IPS DF 4.7 (cell line): ENCODE measurements around the gene PDPR.
"Not testable (repeated sequence)": the region's sequence is repeated elsewhere in the genome, so short reads cannot be mapped to it uniquely, and the experiment has no call there.

Source experiments
- DNase-seq: peaks from one replicate; pipeline ENCODE4 v3.0.0-alpha.2; 2013; ENCODE audit warnings: low spot score; ENCODE audit errors: extremely low read depth

Gene PDPR

GRCh38 chr16:70160821-70161220 is 46.7 kb downstream of the PDPR start:
- no peak for DNase-seq

- DNase-seq, result no peak
Observed at GRCh38 chr16:70161350-70161749, 47.2 kb downstream of the PDPR start.

DNA sequence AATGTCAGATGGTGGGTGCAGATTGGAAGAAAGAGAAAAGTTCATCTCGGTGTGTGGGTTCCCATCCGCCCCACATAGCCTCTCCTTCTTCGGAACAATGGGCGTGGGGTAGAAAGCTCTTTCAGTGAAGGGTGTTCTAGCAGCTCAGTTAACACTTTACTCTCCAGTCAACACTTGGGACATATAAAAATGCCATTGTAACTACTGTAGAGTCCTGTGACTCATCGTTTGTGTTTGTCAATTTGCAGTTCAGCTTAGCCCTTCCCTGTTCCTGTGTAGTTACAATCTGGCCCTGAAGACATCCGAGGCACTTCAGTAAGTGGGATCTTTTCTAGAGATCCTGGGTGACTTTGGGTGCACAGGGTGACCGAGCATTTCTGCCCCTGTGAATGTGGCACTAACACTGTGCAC is 47.9 kb downstream of the PDPR start:
- no peak for DNase-seq

DNA sequence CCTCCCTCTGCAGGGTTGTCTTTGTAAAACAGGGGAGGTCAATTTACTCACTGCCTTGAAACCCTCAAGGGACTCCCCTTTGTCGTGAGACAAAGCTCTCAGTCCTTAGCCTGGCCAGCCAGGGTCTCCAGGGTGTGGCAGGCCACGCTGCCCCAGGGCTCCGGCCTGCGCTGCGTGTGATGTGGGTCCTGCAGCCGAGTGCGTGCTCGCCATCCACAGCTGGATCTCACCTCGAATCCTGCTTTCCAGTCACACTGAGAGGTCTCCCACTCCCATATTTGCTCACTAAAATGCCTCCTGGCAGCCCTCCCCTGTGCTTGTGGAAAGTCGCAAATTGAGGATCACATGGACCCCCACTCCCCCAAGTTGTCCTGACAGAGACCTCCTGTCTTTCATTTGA is 49.5 kb downstream of the PDPR start:
- DNase-seq, result no peak

GRCh38 chr16:70166688-70167087 is 52.6 kb downstream of the PDPR start:
- not testable (repeated sequence) for DNase-seq

DNA sequence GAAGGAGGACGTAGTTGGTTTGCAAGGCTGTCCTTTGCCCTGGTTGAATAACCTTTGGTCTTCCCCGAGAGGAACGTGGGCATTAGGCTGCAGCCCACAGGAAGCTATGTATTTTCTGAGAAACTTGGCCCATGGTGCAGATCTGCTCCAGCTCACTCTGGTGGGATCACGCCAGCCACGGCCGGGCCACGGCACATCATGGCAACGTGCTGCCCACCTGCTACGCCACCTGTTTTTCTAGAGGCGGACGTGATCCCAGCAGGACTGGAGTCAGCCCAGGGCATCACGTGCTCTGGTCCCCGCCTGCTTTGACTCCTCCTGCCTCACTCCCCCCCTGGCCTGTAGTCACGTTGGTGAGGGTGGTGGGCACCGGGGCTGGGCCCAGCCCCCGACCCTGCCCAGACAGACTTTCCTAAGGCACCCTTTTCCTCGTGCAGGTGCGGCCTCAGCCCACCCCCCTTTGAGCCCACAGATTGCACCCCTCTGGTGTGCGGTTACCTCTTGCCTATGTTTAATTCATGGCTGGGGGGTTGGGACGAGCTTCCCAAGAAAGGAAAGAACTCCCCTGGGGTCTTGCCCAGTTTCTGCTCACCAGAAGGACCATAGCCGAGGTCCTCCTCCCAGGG is 59.2 kb downstream of the PDPR start, which contains the start of gene CLEC18C:
Gene CLEC18C, plus strand, starts transcription at position 576 of the 626 bp plus-strand sequence. CDS start 492 bp downstream, outside the sequence.
- not testable (repeated sequence) for DNase-seq

DNA sequence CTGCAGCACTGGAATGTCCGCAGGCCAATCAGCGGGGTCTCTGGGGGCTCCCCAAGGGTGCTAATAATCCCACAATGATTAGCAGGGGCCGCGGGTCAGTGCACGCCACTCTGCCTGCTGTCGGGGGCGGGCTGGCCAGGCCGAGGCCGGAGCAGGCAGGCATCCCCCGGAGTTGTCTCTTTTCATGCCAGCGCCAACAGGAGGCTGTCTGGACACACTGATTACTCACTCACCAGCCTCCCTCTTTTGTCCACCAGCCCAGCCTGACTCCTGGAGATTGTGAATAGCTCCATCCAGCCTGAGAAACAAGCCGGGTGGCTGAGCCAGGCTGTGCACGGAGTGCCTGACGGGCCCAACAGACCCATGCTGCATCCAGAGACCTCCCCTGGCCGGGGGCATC is 59.8 kb downstream of the PDPR start:
- DNase-seq, result not testable (repeated sequence)

GRCh38 chr16:70174387-70174932 is 60.3 kb downstream of the PDPR start:
- DNase-seq, result not testable (repeated sequence)

DNA sequence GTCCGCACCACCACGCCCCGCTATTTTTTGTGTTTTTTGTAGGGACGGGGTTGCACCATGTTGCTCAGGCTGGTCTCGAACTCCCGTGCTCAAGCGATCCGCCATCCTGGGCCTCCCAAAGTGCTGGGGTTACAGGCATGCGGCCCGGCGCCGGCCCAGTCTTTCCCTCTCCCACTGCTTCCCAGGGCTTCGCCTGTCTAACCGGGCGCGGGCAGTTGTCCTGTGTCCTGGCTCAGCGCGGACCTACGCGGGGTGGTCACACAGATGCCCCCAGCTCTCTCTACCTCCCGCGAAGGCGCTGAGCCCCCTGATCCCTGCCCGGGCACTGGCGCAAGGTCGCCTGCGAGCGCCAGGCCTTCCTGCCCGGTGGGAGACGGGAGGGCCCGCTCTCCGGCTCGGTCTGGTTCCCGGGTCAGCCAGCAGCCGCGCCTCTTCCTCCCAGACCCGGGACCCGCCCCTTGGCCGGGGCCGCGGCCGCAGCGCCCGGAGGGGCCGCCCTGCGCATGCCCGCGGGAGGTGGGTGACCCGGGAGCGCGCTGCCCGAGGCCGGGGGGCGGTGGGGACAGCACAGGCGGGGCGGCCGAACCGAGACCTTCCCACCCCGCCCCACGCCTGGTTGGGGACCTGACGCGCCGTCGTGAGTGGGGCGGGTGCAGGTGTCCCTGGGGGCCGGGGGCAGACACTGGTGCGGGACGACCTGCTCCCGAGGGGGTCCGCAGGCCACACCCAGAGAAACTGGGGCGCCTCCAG is 73.9 kb downstream of the PDPR start:
- DNase-seq, result not testable (repeated sequence)

- DNase-seq, result not testable (repeated sequence)
Observed at GRCh38 chr16:70188608-70188915, 74.4 kb downstream of the PDPR start.

DNA sequence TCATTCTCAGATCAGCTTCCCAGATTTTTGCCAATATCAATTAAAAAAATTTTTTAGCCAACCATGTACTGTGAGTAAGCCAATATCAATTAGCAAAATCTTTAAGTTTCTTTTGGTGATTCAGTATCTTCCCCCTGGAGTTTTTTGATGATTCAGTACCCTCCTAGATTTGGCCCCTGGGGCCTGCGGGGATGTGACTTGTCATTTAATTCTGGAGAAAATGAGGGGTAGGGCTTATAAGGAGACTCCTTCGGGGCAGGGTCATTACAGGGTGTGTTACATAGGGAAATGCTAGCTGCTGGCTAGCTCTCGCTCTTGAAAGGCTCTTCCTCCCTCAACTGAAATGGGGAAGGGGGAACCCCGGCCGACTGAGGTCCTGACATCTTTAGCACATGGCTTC is 76.4 kb downstream of the PDPR start:
- DNase-seq, result not testable (repeated sequence)

DNA sequence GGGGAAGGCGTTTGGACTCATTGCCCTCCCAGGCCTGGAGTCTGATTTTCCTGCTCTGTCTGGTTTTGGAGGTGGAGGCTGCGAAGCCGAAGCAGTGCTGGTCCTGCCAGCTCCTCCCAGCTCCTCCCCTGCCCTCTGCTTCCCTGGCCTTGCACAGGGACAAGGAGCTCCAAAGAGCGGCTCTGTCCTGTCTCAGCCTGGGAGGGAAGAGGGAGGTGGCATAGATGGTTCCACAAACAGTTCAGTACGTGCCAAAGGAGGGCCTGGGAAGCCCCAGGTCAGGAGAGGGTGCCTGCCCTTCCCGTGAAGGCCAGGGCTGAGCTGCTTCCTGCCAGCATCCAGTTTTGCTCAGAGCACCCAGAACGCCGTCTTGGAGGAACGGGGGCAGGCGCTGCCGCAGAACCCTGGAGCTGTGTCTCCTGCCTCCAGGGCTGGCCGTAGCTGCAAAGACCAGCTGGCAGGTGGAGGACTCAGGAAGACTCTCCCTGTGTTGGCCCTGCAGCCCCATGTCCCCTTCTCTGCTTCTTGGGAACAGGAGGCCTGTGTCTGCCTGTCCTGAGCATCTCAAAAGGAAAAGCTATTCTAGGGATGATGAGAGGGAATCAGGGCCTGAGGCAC is 82.7 kb downstream of the PDPR start:
- DNase-seq, result not testable (repeated sequence)

GRCh38 chr16:70197611-70198010 is 83.5 kb downstream of the PDPR start:
- DNase-seq, result not testable (repeated sequence)

DNA sequence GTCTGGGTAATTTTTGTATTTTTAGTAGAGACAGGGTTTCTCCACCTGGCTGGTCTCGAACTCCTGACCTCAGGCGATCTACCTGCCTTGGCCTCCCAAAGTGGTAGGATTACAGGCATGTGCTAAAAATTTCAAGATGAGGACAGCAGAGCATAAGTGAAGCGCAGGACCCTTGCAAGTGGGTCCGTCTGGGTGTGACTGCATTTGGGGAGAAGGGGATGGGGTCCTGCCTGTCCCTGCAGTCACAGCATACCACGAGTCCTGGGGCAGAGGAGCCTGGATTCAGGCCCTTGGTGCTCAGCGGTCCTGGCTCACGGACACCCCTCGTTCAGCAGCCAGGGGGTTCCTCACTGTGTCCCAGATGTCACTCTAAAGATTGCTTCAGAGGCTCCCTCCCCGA is 84.1 kb downstream of the PDPR start:
- not testable (repeated sequence) for DNase-seq

DNA sequence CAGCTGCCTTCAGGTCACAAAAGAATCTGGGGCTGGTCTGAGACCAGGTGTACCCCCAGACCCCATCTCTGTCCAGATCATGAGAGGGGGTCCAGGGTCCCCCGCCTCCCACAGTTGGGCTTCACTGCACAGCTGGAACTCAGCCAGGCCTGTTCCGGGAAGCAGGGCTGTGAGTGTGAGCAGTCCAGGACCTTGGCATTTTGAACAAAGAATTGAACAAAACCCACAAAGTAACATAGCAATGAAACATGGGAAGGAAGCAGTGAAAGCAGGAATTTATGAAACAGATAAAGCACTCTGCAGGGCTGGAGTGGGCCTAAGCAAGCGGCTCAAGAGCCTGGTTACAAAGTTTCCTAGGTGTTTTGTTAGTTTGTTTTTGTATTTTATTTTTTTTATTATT is 84.5 kb downstream of the PDPR start:
- DNase-seq, result not testable (repeated sequence)

DNA sequence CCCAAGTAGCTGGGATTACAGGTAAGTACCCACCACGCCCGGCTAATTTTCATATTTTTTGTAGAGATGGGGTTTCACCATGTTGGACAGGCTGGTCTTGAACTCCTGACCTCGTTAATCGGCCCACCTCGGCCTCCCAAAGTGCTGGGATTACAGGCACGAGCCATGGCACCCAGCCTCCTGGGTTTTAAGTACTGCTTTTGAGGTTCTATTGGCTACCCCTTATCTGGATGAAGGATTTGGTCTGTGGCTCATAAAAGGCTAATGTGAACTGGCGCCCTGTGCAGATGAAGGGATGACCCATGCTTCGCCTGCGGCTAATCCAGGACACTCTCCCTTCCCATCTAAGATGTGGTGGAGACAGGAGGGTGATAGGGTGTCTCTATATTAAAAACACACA is 85.0 kb downstream of the PDPR start:
- DNase-seq, result not testable (repeated sequence)

GRCh38 chr16:70200063-70200462 is 85.9 kb downstream of the PDPR start:
- DNase-seq, result not testable (repeated sequence)

DNA sequence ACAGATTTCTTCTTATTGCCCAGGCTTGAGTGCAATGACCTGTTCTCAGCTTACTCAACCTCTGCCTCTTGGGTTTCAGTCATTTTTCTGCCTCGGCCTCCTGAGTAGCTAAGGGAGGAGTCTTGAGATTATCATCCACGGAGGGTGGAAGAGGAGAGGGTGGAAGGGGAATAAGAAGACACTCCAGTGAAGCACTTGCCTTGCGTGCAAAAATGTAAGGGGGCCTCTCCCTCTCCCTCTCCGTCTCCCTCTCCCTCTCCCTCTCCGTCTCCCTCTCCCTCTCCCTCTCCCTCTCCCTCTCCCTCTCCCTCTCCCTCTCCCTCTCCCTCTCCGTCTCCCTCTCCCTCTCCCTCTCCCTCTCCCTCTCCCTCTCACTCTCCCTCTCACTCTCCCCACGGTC is 89.4 kb downstream of the PDPR start:
- not testable (repeated sequence) for DNase-seq

- DNase-seq, result not testable (repeated sequence)
Observed at GRCh38 chr16:70204010-70204409, 89.9 kb downstream of the PDPR start.

DNA sequence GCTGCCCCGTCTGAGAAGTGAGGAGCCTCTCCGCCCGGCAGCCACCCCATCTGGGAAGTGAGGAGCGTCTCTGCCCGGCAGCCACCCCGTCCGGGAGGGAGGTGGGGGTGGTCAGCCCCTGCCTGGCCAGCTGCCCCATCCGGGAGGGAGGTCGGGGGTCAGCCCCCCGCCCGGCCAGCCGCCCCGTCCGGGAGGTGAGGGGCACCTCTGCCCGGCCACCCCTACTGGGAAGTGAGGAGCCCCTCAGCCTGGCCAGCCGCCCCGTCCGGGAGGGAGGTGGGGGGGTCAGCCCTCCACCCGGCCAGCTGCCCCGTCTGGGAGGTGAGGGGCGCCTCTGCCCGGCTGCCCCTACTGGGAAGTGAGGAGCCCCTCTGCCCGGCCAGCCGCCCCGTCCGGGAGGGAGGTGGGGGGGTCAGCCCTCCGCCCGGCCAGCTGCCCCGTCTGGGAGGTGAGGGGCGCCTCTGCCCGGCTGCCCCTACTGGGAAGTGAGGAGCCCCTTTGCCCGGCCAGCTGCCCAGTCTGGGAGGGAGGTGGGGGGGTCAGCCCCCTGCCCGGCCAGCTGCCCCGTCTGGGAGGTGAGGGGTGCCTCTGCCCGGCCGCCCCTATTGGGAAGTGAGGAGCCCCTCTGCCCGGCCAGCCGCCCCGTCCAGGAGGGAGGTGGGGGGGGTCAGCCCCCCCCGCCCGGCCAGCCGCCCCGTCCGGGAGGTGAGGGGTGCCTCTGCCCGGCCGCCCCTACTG is 90.7 kb downstream of the PDPR start:
- not testable (repeated sequence) for DNase-seq

DNA sequence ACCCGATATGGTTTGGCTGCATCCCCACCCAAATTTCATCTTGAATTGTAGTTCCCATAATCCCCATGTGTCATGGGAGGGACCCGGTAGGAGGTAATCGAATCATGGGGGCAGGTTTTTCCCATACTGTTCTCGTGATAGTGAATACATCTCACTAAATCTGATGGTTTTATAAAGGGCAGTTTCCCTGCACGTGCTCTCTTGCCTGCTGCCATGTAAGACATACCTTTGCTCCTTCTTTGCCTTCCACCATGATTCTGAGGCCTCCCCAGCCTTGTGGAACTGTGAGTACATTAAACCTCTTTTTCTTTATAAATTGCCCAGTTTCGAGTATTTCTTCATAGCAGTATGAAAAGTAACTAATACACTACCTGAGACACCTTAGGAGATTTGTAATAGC is 92.2 kb downstream of the PDPR start:
- DNase-seq, result not testable (repeated sequence)
